Loucy (cell line): Measurements from ENCODE around the gene SIRT7.

Experiments used
- H2AFZ ChIP-seq: fragments of 200-600 bp; sonication (generic); 2 replicates; pipeline ENCODE4 v1.6.0; 2016; ENCODE audit warnings: antibody characterized with exemption, mild to moderate bottlenecking, low read length, moderate library complexity
- H3F3A ChIP-seq: fragments of 200-600 bp; 2 replicates; pipeline ENCODE4 v1.6.0; 2016; ENCODE audit warnings: antibody characterized with exemption, low read depth, mild to moderate bottlenecking
- H3K27me3 ChIP-seq: fragments of 200-600 bp; sonication (generic); 2 replicates; pipeline ENCODE4 v1.6.1; 2014; ENCODE audit warnings: low read length, mild to moderate bottlenecking; ENCODE audit not compliant: insufficient read depth, poor library complexity, severe bottlenecking
- H3K36me3 ChIP-seq: fragments of 200-600 bp; sonication (generic); 2 replicates; pipeline ENCODE4 v1.6.1; 2016; ENCODE audit warnings: low read length; ENCODE audit not compliant: insufficient read depth
- H3K4me1 ChIP-seq: fragments of 200-600 bp; sonication (generic); 2 replicates; pipeline ENCODE4 v1.5.1; 2014; ENCODE audit warnings: low read length, mild to moderate bottlenecking; ENCODE audit not compliant: insufficient read depth, poor library complexity, severe bottlenecking
- H3K4me2 ChIP-seq: fragments of 200-600 bp; sonication (generic); 2 replicates; pipeline ENCODE4 v1.6.0; 2014; ENCODE audit warnings: antibody characterized with exemption, low read length, low read depth, mild to moderate bottlenecking; ENCODE audit not compliant: poor library complexity, severe bottlenecking
- H3K4me3 ChIP-seq: fragments of 200-600 bp; sonication (generic); 2 replicates; pipeline ENCODE4 v1.5.1; 2014; ENCODE audit warnings: low read length, mild to moderate bottlenecking, mixed read lengths; ENCODE audit not compliant: poor library complexity, severe bottlenecking
- H3K79me2 ChIP-seq: fragments of 200-600 bp; sonication (generic); 2 replicates; pipeline ENCODE4 v1.6.1; 2014; ENCODE audit warnings: low read length; ENCODE audit not compliant: insufficient read depth
- H3K9ac ChIP-seq: fragments of 200-600 bp; sonication (generic); 2 replicates; pipeline ENCODE4 v1.6.0; 2014; ENCODE audit warnings: mild to moderate bottlenecking, low read depth, low read length, moderate library complexity; ENCODE audit not compliant: poor library complexity, severe bottlenecking
- H3K9me2 ChIP-seq: fragments of 200-600 bp; sonication (generic); replicated peaks from 2 replicates; pipeline ENCODE4 v1.6.1; 2016; ENCODE audit warnings: low read depth, low read length, mixed read lengths
- H3K9me3 ChIP-seq: fragments of 200-600 bp; sonication (generic); 2 replicates; pipeline ENCODE4 v1.6.1; 2014; ENCODE audit warnings: mild to moderate bottlenecking, antibody characterized with exemption, low read length, low read depth; ENCODE audit not compliant: insufficient read depth
- H4K20me1 ChIP-seq: fragments of 200-600 bp; sonication (generic); 2 replicates; pipeline ENCODE4 v1.6.0; 2014; ENCODE audit warnings: antibody characterized with exemption, low read length, mild to moderate bottlenecking; ENCODE audit not compliant: insufficient read depth, poor library complexity, severe bottlenecking
- CTCF ChIP-seq: fragments of 200-600 bp; sonication (generic); conservative IDR thresholded peaks from 2 replicates; pipeline ENCODE4 v1.5.1; 2014; ENCODE audit warnings: mild to moderate bottlenecking, antibody characterized with exemption, low read length
- EZH2phosphoT487 ChIP-seq: fragments of 200-600 bp; IDR thresholded peaks from 2 replicates; pipeline ENCODE4 v1.6.1; 2018; ENCODE audit warnings: antibody characterized with exemption, mild to moderate bottlenecking, moderate library complexity, borderline replicate concordance

SIRT7 gene

GRCh38 chr17:81916234-81917001, 1.6 kb downstream of the SIRT7 start:
- Histone ChIP-seq H3K79me2 (peaks cover 37% of the 10 kb centered on the region), H3K4me2 (peak overlapping the region; percentile 87), H3K9me2 (no peaks in the 10 kb centered on the region), H2AFZ (no peak overlapping the region), H3K4me3 (peak overlapping the region; percentile 79), H3K36me3 (peaks cover 27% of the 10 kb centered on the region; the same call in 1 of the 2 replicates), H4K20me1 (peaks cover 25% of the 10 kb centered on the region), H3K27me3 (no peaks in the 10 kb centered on the region), H3K4me1 (peaks cover 9% of the 10 kb centered on the region), H3K9me3 (no peaks in the 10 kb centered on the region), H3K9ac (peak overlapping the region; percentile 73), H3F3A (no peaks in the 10 kb centered on the region)
- TF ChIP-seq CTCF (no peak), EZH2phosphoT487 (no peak)

- Histone ChIP-seq H4K20me1 (peaks cover 31% of the 10 kb centered on the region), H2AFZ (no peak overlapping the region)
- TF ChIP-seq CTCF, result no peak
- TF ChIP-seq EZH2phosphoT487, result no peak
Measured at GRCh38 chr17:81915331-81915730, 2.6 kb downstream of the SIRT7 start.

GRCh38 chr17:81914103-81914850, 3.7 kb downstream of the SIRT7 start:
- no peaks in the 10 kb centered on the region for H3K9me2 ChIP-seq
- H3K4me1 ChIP-seq, result peaks cover 21% of the 10 kb centered on the region
- no peak overlapping the region for H3K4me3 ChIP-seq
- peaks cover 38% of the 10 kb centered on the region for H4K20me1 ChIP-seq
- H3K4me2 ChIP-seq, result no peak overlapping the region
- no peaks in the 10 kb centered on the region for H3K27me3 ChIP-seq
- H3F3A ChIP-seq, result no peaks in the 10 kb centered on the region
- no peak overlapping the region for H3K9ac ChIP-seq
- peaks cover 49% of the 10 kb centered on the region for H3K79me2 ChIP-seq
- TF ChIP-seq EZH2phosphoT487 (no peak), CTCF (no peak)
- H3K9me3 ChIP-seq, result no peaks in the 10 kb centered on the region
- peaks cover 22% of the 10 kb centered on the region; the same call in 1 of the 2 replicates for H3K36me3 ChIP-seq
- no peak overlapping the region for H2AFZ ChIP-seq

More at GRCh38 chr17:81915331-81915730, 2.6 kb downstream of the SIRT7 start:
- Histone ChIP-seq H3K27me3 (no peaks in the 10 kb centered on the region), H3K9me2 (no peaks in the 10 kb centered on the region), H3K79me2 (peaks cover 38% of the 10 kb centered on the region), H3K4me2 (no peak overlapping the region), H3K4me1 (peaks cover 10% of the 10 kb centered on the region), H3K36me3 (peaks cover 27% of the 10 kb centered on the region; the same call in 1 of the 2 replicates), H3K9ac (no peak overlapping the region), H3F3A (no peaks in the 10 kb centered on the region), H3K9me3 (no peaks in the 10 kb centered on the region), H3K4me3 (no peak overlapping the region)
